WTC11 (cell line): ENCODE data around the gene FCER1A. TPM values are rescaled to one million over a fixed set of nuclear protein-coding genes. Genes with fewer than 3 reads are reported as not detected.

Experiments
- ATAC-seq: fragments of 200-7000 bp; cut with Tn5 transposase; 2 replicates; pipeline ENCODE4 v1.10.0; 2021; ENCODE audit warnings: mild to moderate bottlenecking, moderate library complexity
- CTCF ChIA-PET: fragments of 300-600 bp; sonication (Branson Sonifier 250); formaldehyde crosslinking; loops from one replicate; lab custom pipeline; 2021; ENCODE audit warnings: antibody characterized with exemption; lab: Charles Lee
- POLR2A ChIA-PET: fragments of 350-600 bp; sonication (Branson Sonifier 250); formaldehyde crosslinking; loops from one replicate; lab custom pipeline; 2021; ENCODE audit warnings: antibody characterized with exemption; lab: Charles Lee
- DNase-seq: peaks from one replicate; pipeline ENCODE4 v3.0.0; 2021; ENCODE audit warnings: low spot score
- H3K27ac Mint-ChIP-seq: 2 replicates; pipeline ENCODE4 v1.8.0; 2021; ENCODE audit warnings: mixed read lengths
- H3K27me3 Mint-ChIP-seq: 2 replicates; pipeline ENCODE4 v1.8.0; 2021; ENCODE audit warnings: low read depth, mild to moderate bottlenecking, moderate library complexity, mixed read lengths
- H3K36me3 Mint-ChIP-seq: 2 replicates; pipeline ENCODE4 v1.8.0; 2021; ENCODE audit warnings: mixed read lengths
- H3K4me1 Mint-ChIP-seq: 2 replicates; pipeline ENCODE4 v1.8.0; 2022; ENCODE audit warnings: mixed read lengths
- H3K4me3 Mint-ChIP-seq: 2 replicates; pipeline ENCODE4 v1.8.0; 2021; ENCODE audit warnings: mild to moderate bottlenecking, moderate library complexity, mixed read lengths
- H3K9me3 Mint-ChIP-seq: 2 replicates; pipeline ENCODE4 v1.8.0; 2021; ENCODE audit warnings: mixed read lengths
- ATF1 ChIP-seq: sonication (generic); formaldehyde crosslinking; IDR thresholded peaks from 2 replicates; pipeline ENCODE4 v1.8.1; 2023; ENCODE audit warnings: mild to moderate bottlenecking, moderate library complexity, missing genetic modification reagents
- CREB1 ChIP-seq: sonication (generic); formaldehyde crosslinking; IDR thresholded peaks from 2 replicates; pipeline ENCODE4 v1.8.0; 2023; ENCODE audit warnings: mild to moderate bottlenecking, missing genetic modification reagents
- GABPB1 ChIP-seq: sonication (generic); formaldehyde crosslinking; IDR thresholded peaks from 2 replicates; pipeline ENCODE4 v1.8.1; 2023; ENCODE audit warnings: mild to moderate bottlenecking, missing genetic modification reagents
- GRHL2 ChIP-seq: fragments of 250-450 bp; sonication (Bioruptor Pico); IDR thresholded peaks from 2 replicates; pipeline ENCODE4 v1.8.0; 2022; ENCODE audit warnings: mild to moderate bottlenecking, moderate library complexity; ENCODE audit not compliant: insufficient replicate concordance, severe bottlenecking
- IRF2 ChIP-seq: sonication (generic); formaldehyde crosslinking; IDR thresholded peaks from 2 replicates; pipeline ENCODE4 v1.8.0; 2022; ENCODE audit warnings: low read depth, missing genetic modification reagents, borderline replicate concordance
- NFATC4 ChIP-seq: fragments of 250-450 bp; sonication (Bioruptor Pico); IDR thresholded peaks from 2 replicates; pipeline ENCODE4 v1.9.0; 2021; ENCODE audit warnings: mild to moderate bottlenecking
- PRRX2 ChIP-seq: fragments of 250-450 bp; sonication (Bioruptor Pico); IDR thresholded peaks from 2 replicates; pipeline ENCODE4 v1.8.0; 2021; ENCODE audit warnings: mild to moderate bottlenecking
- ZNF121 ChIP-seq: sonication (generic); formaldehyde crosslinking; IDR thresholded peaks from 2 replicates; pipeline ENCODE4 v1.8.0; 2023; ENCODE audit warnings: missing genetic modification reagents
- ZNF138 ChIP-seq: sonication (generic); formaldehyde crosslinking; conservative IDR thresholded peaks from 2 replicates; pipeline ENCODE4 v1.8.1; 2022; ENCODE audit warnings: mild to moderate bottlenecking, moderate library complexity, missing genetic modification reagents
- ZNF317 ChIP-seq: sonication (generic); formaldehyde crosslinking; IDR thresholded peaks from 2 replicates; pipeline ENCODE4 v1.8.1; 2023; ENCODE audit warnings: low read depth, mild to moderate bottlenecking, moderate library complexity, missing genetic modification reagents, borderline replicate concordance
- total RNA-seq: library from RNA; stranded (reverse); gene quantifications from 3 replicates; pipeline ENCODE4 v1.2.3, GENCODE V29; 2021
- TF ChIP-seq, protein P1 (sequence below): sonication (generic); formaldehyde crosslinking; IDR thresholded peaks from 2 replicates; pipeline ENCODE4 v1.8.1; 2023; ENCODE audit warnings: mild to moderate bottlenecking, moderate library complexity, missing genetic modification reagents
- TF ChIP-seq, protein P2 (sequence below): sonication (generic); formaldehyde crosslinking; IDR thresholded peaks from 2 replicates; pipeline ENCODE4 v1.8.0; 2022; ENCODE audit warnings: mild to moderate bottlenecking, missing genetic modification reagents
- TF ChIP-seq, protein P3 (sequence below): sonication (generic); formaldehyde crosslinking; IDR thresholded peaks from 2 replicates; pipeline ENCODE4 v1.8.0; 2022; ENCODE audit warnings: mild to moderate bottlenecking, missing genetic modification reagents
- TF ChIP-seq, protein P4 (sequence below): sonication (generic); formaldehyde crosslinking; IDR thresholded peaks from 2 replicates; pipeline ENCODE4 v1.8.1; 2023; ENCODE audit warnings: mild to moderate bottlenecking, missing genetic modification reagents, borderline replicate concordance
- TF ChIP-seq, protein P5 (sequence below): fragments of 250-450 bp; sonication (Bioruptor Pico); IDR thresholded peaks from 2 replicates; pipeline ENCODE4 v1.9.0; 2021; ENCODE audit warnings: mild to moderate bottlenecking

The FCER1A gene
- total RNA-seq, 1 experiment from 2014 or later: not detected

DNA sequence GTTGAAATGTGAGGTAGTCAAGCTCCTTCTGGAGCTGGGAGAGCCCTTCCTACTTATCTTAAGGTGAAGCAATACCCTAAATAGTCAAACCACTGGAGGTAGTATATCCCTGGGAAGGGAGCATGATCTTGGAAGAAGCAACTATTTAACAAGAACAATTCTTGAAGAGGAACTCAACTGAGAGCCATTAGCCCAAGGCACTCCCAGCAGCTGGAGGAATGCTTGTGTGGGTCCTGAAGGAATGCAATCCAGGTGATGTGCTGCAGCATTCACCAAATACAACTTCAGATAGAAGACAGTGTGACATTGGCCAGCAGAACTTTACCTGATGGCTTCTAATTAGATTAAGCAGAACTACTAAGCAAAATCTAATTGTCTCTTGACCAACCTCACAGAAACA, 9.5 kb downstream of the FCER1A start (continued):
- TF ChIP-seq, protein P1, sequence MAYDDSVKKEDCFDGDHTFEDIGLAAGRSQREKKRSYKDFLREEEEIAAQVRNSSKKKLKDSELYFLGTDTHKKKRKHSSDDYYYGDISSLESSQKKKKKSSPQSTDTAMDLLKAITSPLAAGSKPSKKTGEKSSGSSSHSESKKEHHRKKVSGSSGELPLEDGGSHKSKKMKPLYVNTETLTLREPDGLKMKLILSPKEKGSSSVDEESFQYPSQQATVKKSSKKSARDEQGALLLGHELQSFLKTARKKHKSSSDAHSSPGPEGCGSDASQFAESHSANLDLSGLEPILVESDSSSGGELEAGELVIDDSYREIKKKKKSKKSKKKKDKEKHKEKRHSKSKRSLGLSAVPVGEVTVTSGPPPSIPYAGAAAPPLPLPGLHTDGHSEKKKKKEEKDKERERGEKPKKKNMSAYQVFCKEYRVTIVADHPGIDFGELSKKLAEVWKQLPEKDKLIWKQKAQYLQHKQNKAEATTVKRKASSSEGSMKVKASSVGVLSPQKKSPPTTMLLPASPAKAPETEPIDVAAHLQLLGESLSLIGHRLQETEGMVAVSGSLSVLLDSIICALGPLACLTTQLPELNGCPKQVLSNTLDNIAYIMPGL: no peak
- TF ChIP-seq IRF2 (CRISPR knock-in tag) (no peak), PRRX2 (CRISPR knock-in tag) (no peak), ZNF138 (CRISPR knock-in tag) (no peak), GABPB1 (CRISPR knock-in tag) (no peak)
- TF ChIP-seq, protein P2, sequence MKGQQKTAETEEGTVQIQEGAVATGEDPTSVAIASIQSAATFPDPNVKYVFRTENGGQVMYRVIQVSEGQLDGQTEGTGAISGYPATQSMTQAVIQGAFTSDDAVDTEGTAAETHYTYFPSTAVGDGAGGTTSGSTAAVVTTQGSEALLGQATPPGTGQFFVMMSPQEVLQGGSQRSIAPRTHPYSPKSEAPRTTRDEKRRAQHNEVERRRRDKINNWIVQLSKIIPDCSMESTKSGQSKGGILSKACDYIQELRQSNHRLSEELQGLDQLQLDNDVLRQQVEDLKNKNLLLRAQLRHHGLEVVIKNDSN (CRISPR knock-in tag): no peak

DNA sequence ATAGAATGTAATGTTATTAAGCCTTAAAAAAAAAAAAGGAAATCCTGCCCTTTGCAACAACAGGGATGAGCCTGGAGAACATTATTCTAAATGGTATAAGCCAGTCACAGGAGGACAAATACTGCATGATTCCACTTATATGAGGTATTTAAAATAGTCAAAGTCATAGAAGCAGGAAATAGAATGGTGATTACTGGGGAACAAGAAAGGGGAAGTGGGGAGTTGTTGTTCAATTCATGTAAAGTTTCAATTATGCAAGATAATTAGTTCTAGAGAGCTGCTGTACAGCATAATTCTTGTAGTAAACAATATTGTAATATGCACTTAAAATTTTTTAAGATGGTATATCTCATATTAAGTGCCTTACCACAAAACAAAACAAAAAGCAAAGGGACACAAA, 13.2 kb downstream of the FCER1A start:
- Mint-ChIP-seq H3K4me3 (no peak overlapping the region), H3K36me3 (no peaks in the 10 kb centered on the region), H3K27ac (no peak overlapping the region), H3K4me1 (no peaks in the 10 kb centered on the region), H3K27me3 (no peaks in the 10 kb centered on the region), H3K9me3 (no peaks in the 10 kb centered on the region)
- ATAC-seq: no peak
- ChIA-PET POLR2A (no interaction called here), CTCF (no interaction called here)
- TF ChIP-seq ZNF121 (no peak), ATF1 (no peak)
- TF ChIP-seq, protein P3, sequence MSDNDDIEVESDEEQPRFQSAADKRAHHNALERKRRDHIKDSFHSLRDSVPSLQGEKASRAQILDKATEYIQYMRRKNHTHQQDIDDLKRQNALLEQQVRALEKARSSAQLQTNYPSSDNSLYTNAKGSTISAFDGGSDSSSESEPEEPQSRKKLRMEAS (CRISPR knock-in tag): no peak
- TF ChIP-seq, protein P4, sequence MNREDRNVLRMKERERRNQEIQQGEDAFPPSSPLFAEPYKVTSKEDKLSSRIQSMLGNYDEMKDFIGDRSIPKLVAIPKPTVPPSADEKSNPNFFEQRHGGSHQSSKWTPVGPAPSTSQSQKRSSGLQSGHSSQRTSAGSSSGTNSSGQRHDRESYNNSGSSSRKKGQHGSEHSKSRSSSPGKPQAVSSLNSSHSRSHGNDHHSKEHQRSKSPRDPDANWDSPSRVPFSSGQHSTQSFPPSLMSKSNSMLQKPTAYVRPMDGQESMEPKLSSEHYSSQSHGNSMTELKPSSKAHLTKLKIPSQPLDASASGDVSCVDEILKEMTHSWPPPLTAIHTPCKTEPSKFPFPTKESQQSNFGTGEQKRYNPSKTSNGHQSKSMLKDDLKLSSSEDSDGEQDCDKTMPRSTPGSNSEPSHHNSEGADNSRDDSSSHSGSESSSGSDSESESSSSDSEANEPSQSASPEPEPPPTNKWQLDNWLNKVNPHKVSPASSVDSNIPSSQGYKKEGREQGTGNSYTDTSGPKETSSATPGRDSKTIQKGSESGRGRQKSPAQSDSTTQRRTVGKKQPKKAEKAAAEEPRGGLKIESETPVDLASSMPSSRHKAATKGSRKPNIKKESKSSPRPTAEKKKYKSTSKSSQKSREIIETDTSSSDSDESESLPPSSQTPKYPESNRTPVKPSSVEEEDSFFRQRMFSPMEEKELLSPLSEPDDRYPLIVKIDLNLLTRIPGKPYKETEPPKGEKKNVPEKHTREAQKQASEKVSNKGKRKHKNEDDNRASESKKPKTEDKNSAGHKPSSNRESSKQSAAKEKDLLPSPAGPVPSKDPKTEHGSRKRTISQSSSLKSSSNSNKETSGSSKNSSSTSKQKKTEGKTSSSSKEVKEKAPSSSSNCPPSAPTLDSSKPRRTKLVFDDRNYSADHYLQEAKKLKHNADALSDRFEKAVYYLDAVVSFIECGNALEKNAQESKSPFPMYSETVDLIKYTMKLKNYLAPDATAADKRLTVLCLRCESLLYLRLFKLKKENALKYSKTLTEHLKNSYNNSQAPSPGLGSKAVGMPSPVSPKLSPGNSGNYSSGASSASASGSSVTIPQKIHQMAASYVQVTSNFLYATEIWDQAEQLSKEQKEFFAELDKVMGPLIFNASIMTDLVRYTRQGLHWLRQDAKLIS (CRISPR knock-in tag): no peak
- TF ChIP-seq, protein P5, sequence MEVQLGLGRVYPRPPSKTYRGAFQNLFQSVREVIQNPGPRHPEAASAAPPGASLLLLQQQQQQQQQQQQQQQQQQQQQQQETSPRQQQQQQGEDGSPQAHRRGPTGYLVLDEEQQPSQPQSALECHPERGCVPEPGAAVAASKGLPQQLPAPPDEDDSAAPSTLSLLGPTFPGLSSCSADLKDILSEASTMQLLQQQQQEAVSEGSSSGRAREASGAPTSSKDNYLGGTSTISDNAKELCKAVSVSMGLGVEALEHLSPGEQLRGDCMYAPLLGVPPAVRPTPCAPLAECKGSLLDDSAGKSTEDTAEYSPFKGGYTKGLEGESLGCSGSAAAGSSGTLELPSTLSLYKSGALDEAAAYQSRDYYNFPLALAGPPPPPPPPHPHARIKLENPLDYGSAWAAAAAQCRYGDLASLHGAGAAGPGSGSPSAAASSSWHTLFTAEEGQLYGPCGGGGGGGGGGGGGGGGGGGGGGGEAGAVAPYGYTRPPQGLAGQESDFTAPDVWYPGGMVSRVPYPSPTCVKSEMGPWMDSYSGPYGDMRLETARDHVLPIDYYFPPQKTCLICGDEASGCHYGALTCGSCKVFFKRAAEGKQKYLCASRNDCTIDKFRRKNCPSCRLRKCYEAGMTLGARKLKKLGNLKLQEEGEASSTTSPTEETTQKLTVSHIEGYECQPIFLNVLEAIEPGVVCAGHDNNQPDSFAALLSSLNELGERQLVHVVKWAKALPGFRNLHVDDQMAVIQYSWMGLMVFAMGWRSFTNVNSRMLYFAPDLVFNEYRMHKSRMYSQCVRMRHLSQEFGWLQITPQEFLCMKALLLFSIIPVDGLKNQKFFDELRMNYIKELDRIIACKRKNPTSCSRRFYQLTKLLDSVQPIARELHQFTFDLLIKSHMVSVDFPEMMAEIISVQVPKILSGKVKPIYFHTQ (CRISPR knock-in tag): no peak
- DNase-seq: no peak

DNA sequence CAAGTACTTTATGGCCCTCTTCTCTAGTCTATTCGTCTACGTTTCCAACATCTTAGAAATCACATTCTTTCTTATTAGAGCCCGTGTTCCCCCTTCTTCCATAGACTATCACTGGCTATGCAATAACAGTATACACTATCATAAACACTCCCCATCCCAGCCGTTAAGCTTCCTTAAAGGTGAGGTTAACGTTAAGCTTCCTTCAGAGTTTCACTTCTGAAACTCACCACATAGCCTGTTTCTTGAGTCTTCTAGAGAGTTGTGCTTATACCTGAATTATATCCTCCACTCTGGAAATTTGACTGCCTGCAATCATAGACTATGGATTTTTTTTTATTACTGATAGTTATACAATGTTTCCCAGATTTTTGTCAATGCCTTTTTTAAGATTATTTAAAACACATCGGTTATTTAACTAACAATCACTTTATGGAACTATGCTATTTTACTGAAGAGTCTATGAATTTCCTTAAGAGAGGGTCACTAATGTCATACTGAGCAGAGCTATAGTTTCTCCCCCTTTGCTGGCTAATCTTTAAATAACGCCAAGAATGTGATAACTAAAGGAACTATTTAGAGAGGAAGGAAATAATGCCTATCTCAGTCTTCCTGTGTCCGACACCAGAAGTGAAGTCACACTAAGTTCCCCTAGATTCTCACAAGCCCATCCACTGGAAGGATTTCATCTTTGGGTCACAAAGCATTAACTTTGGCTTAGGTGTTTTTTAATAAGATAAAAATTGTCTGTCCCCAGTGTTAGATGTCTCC, 16.8 kb downstream of the FCER1A start:
- H3K4me3 Mint-ChIP-seq: no peak overlapping the region
- CTCF ChIA-PET: interaction anchor here (1.1 kb wide), 1 partner anchor 68 kb away, joined by 3 read pairs; no protein-coding TSS in a partner anchor
- DNase-seq: no peak
- POLR2A ChIA-PET: no interaction called here
- no peak for ATAC-seq
- H3K36me3 Mint-ChIP-seq: peaks cover 6% of the 10 kb centered on the region; the same call in 1 of the 2 replicates
- no peak overlapping the region for H3K27ac Mint-ChIP-seq
- H3K27me3 Mint-ChIP-seq: no peaks in the 10 kb centered on the region
- H3K9me3 Mint-ChIP-seq: peaks cover 11% of the 10 kb centered on the region
- H3K4me1 Mint-ChIP-seq: no peaks in the 10 kb centered on the region
- TF ChIP-seq, protein P5 (CRISPR knock-in tag): no peak
- no peak for TF ChIP-seq ZNF317 (CRISPR knock-in tag)
- no peak for TF ChIP-seq CREB1 (CRISPR knock-in tag)
- TF ChIP-seq GRHL2 (CRISPR knock-in tag): no peak
- no peak for TF ChIP-seq NFATC4
